GM12874 (cell line): ENCODE results near the gene C16orf92.

ENCODE experiments used
- TF ChIP-seq, protein P1 (sequence below): IDR thresholded peaks from 2 replicates; pipeline ENCODE4 v1.5.1; 2011; ENCODE audit warnings: low read depth, mild to moderate bottlenecking, control low read depth, low read length, moderate library complexity; ENCODE audit not compliant: insufficient read depth

Gene C16orf92

DNA sequence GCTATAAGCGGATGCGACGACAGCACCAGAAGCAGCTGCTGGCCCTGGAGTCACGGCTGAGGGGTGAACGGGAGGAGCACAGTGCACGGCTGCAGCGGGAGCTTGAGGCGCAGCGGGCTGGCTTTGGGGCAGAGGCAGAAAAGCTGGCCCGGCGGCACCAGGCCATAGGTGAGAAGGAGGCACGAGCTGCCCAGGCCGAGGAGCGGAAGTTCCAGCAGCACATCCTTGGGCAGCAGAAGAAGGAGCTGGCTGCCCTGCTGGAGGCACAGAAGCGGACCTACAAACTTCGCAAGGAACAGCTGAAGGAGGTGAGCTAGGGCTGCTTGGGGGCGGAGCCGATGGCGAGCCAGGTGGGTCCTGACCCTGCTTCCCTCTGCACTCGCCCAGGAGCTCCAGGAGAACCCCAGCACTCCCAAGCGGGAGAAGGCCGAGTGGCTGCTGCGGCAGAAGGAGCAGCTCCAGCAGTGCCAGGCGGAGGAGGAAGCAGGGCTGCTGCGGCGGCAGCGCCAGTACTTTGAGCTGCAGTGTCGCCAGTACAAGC, 37.7 kb upstream of the C16orf92 start:
- TF ChIP-seq, protein P1, sequence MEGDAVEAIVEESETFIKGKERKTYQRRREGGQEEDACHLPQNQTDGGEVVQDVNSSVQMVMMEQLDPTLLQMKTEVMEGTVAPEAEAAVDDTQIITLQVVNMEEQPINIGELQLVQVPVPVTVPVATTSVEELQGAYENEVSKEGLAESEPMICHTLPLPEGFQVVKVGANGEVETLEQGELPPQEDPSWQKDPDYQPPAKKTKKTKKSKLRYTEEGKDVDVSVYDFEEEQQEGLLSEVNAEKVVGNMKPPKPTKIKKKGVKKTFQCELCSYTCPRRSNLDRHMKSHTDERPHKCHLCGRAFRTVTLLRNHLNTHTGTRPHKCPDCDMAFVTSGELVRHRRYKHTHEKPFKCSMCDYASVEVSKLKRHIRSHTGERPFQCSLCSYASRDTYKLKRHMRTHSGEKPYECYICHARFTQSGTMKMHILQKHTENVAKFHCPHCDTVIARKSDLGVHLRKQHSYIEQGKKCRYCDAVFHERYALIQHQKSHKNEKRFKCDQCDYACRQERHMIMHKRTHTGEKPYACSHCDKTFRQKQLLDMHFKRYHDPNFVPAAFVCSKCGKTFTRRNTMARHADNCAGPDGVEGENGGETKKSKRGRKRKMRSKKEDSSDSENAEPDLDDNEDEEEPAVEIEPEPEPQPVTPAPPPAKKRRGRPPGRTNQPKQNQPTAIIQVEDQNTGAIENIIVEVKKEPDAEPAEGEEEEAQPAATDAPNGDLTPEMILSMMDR: no peak

DNA sequence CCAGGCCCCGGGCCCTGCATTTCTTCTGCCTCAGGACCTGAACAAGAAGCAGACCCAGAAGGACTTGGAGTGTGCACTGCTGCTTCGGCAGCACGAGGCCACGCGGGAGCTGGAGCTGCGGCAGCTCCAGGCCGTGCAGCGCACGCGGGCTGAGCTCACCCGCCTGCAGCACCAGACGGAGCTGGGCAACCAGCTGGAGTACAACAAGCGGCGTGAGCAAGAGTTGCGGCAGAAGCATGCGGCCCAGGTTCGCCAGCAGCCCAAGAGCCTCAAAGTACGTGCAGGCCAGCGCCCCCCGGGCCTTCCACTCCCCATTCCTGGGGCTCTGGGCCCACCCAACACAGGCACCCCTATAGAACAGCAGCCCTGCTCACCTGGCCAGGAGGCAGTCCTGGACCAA, 36.8 kb upstream of the C16orf92 start:
- TF ChIP-seq, protein P1: no peak

GRCh38 chr16:29986931-29987330, 36.1 kb upstream of the C16orf92 start:
- TF ChIP-seq, protein P1: no peak

- TF ChIP-seq, protein P1: no peak
These were observed 35.5 kb upstream of the C16orf92 start for GRCh38 chr16:29987371-29988085.

DNA sequence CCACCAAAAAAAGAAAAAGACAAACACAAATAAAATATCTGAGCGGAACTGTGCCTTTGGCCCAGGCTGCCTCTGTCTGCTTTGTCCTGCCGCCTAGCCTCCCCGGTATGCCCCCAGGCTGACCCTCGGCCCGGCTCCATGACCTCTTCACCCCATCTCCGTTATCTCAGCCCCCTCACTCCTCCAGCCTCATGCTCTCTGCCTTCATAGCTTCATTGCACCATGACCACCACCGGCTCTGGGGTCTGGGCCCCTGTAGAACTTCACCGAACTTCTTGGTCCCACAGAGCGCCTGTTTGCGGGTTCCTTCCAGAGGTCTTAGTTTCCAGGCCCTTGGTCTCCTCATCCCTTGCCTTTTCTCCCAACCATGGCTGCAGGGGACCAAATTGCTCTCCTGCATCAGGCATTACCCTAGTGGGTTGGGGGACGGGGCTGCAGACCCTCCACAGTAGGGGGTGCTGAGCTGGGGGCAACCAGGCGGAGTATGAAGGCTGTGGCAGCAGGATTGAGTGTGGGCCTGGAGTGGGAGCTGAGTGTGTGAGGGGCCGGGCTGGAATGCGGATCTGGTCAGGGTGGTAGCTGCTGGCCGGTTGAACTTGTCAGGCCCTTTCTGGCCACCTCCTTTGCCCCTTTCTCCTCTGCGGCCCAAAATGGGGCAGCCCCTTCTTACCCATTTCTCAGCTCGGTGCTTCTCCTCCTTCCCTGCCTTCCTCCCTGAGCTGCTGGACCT, 34.5 kb upstream of the C16orf92 start:
- TF ChIP-seq, protein P1: no peak

DNA sequence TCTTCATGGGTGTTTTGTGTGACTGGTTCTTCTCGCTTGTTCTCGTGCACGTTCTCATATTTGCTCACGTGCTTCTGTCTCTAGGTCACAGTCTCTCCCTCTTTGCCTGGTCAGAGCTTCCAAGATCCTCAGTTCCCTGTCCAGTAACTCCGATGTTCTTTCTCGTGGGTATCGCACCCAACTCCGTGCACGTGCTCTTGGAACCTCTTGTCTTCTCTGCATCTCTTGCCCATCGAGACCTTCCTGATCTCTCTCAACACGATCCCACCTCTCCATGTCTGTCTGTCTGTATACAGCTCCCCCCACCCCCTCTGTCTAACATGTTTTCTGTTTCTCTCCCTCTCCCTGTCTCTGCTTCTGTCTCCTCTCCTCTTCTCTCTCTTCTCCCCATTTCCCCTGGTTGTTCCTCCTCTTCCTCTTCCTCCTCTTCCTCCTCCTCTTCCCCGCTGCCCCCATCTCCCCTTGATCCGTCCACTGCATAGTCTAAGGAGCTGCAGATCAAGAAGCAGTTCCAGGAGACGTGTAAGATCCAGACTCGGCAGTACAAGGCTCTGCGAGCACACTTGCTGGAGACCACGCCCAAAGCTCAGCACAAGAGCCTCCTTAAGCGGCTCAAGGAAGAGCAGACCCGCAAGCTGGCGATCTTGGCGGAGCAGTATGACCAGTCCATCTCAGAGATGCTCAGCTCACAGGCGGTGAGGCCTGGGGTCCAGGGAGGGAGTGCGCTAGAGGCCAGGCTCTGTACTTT, 33.7 kb upstream of the C16orf92 start:
- TF ChIP-seq, protein P1: no peak

DNA sequence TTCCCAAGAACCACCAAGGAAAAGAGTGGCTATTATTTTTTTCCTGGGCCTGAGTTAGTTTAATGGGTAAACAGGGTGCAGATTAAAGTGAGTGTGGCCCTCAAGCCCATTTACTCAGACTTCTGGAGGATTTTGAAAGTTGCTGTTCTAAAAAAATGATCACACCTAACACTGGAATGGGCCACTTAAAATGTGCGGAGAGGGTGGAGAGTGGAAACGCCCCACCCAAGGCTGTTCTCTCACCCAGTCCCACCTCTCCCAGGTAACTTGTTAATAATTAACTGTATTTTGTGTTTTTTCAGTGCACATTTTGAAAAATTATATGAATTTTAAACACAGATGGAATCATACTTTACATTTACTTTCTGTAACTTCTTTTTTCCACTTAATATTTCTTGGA, 33.0 kb upstream of the C16orf92 start:
- TF ChIP-seq, protein P1: no peak
